ENCODE measurements around the gene LUZP2.

GRCh38 chr11:24767411-24767810 is 270.6 kb downstream of the LUZP2 start:
- TF ChIP-seq, protein P1, sequence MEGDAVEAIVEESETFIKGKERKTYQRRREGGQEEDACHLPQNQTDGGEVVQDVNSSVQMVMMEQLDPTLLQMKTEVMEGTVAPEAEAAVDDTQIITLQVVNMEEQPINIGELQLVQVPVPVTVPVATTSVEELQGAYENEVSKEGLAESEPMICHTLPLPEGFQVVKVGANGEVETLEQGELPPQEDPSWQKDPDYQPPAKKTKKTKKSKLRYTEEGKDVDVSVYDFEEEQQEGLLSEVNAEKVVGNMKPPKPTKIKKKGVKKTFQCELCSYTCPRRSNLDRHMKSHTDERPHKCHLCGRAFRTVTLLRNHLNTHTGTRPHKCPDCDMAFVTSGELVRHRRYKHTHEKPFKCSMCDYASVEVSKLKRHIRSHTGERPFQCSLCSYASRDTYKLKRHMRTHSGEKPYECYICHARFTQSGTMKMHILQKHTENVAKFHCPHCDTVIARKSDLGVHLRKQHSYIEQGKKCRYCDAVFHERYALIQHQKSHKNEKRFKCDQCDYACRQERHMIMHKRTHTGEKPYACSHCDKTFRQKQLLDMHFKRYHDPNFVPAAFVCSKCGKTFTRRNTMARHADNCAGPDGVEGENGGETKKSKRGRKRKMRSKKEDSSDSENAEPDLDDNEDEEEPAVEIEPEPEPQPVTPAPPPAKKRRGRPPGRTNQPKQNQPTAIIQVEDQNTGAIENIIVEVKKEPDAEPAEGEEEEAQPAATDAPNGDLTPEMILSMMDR (IDR thresholded peaks at IDR 0.05; ENCODE audit: low read length), result no peak
- no peak for TF ChIP-seq EZH2 (optimal IDR thresholded peaks at IDR 0.05; ENCODE audit: low read depth, low read length)
